Measurements from ENCODE around the gene DNAJC25. TPM values are rescaled to one million over a fixed set of nuclear protein-coding genes. Genes with fewer than 3 reads are reported as not detected.

Gene DNAJC25
- total and polyA plus RNA-seq, 2 experiments from 2014 or later: 8.4 to 8.9 TPM

DNA sequence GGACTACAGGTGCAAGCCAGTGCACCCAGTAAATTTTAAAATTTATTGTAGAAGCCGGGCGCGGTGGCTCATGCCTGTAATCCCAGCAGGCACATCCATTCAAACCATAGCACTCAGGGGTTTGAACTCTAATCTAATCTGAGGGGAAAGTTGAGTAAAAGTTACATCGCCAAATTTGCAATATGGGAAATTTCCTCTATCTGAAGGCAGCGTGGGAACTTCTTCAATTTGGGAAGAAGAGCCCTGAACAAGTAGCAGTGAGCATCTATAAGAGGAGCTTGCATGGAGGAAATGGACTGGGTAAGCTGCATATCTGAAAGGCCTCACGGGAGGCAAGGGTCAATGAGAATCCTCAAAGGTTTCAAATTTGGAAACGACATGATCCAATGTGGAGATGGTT lies 2.7 kb upstream of the DNAJC25 start:
- H2AFZ ChIP-seq: no peak overlapping the region

More for the DNA sequence above, 2.7 kb upstream of the DNAJC25 start:
- ATAC-seq (no peak), DNase-seq (ENCODE audit: low spot score) (no peak)
- H3K4me1 ChIP-seq (ENCODE audit: insufficient read depth): peaks cover 8% of the 10 kb centered on the region
- no peak overlapping the region for H3K27ac Mint-ChIP-seq
- H3K4me2 ChIP-seq: no peak overlapping the region
- H3K4me3 ChIP-seq: no peak overlapping the region
- TF ChIP-seq JUNB (IDR thresholded peaks at IDR 0.05; ENCODE audit: unreplicated experiment) (no peak), STAT1 (IDR thresholded peaks at IDR 0.05; ENCODE audit: unreplicated experiment) (no peak), NANOG (IDR thresholded peaks at IDR 0.05; ENCODE audit: borderline replicate concordance) (no peak), ZNF114 (CRISPR knock-in tag; IDR thresholded peaks at IDR 0.05) (no peak), EZH2 (IDR thresholded peaks at IDR 0.05; ENCODE audit: low read depth, unreplicated experiment) (no peak), REST (IDR thresholded peaks at IDR 0.05; ENCODE audit: unreplicated experiment) (no peak), CREB1 (CRISPR knock-in tag; IDR thresholded peaks at IDR 0.05; ENCODE audit: low read depth) (no peak), ZNF331 (CRISPR knock-in tag; IDR thresholded peaks at IDR 0.05; ENCODE audit: low read depth) (no peak), EZH2phosphoT487 (IDR thresholded peaks at IDR 0.05; ENCODE audit: unreplicated experiment) (no peak), POLR2AphosphoS5 (IDR thresholded peaks at IDR 0.05; ENCODE audit: low read depth) (no peak)
- TF ChIP-seq, protein P1, sequence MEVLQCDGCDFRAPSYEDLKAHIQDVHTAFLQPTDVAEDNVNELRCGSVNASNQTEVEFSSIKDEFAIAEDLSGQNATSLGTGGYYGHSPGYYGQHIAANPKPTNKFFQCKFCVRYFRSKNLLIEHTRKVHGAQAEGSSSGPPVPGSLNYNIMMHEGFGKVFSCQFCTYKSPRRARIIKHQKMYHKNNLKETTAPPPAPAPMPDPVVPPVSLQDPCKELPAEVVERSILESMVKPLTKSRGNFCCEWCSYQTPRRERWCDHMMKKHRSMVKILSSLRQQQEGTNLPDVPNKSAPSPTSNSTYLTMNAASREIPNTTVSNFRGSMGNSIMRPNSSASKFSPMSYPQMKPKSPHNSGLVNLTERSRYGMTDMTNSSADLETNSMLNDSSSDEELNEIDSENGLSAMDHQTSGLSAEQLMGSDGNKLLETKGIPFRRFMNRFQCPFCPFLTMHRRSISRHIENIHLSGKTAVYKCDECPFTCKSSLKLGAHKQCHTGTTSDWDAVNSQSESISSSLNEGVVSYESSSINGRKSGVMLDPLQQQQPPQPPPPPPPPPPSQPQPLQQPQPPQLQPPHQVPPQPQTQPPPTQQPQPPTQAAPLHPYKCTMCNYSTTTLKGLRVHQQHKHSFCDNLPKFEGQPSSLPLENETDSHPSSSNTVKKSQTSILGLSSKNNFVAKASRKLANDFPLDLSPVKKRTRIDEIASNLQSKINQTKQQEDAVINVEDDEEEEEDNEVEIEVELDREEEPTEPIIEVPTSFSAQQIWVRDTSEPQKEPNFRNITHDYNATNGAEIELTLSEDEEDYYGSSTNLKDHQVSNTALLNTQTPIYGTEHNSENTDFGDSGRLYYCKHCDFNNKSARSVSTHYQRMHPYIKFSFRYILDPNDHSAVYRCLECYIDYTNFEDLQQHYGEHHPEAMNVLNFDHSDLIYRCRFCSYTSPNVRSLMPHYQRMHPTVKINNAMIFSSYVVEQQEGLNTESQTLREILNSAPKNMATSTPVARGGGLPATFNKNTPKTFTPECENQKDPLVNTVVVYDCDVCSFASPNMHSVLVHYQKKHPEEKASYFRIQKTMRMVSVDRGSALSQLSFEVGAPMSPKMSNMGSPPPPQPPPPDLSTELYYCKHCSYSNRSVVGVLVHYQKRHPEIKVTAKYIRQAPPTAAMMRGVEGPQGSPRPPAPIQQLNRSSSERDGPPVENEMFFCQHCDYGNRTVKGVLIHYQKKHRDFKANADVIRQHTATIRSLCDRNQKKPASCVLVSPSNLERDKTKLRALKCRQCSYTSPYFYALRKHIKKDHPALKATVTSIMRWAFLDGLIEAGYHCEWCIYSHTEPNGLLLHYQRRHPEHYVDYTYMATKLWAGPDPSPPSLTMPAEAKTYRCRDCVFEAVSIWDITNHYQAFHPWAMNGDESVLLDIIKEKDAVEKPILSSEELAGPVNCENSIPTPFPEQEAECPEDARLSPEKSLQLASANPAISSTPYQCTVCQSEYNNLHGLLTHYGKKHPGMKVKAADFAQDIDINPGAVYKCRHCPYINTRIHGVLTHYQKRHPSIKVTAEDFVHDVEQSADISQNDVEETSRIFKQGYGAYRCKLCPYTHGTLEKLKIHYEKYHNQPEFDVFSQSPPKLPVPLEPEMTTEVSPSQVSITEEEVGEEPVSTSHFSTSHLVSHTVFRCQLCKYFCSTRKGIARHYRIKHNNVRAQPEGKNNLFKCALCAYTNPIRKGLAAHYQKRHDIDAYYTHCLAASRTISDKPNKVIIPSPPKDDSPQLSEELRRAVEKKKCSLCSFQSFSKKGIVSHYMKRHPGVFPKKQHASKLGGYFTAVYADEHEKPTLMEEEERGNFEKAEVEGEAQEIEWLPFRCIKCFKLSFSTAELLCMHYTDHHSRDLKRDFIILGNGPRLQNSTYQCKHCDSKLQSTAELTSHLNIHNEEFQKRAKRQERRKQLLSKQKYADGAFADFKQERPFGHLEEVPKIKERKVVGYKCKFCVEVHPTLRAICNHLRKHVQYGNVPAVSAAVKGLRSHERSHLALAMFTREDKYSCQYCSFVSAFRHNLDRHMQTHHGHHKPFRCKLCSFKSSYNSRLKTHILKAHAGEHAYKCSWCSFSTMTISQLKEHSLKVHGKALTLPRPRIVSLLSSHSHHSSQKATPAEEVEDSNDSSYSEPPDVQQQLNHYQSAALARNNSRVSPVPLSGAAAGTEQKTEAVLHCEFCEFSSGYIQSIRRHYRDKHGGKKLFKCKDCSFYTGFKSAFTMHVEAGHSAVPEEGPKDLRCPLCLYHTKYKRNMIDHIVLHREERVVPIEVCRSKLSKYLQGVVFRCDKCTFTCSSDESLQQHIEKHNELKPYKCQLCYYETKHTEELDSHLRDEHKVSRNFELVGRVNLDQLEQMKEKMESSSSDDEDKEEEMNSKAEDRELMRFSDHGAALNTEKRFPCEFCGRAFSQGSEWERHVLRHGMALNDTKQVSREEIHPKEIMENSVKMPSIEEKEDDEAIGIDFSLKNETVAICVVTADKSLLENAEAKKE (CRISPR knock-in tag; IDR thresholded peaks at IDR 0.05): no peak
- TF ChIP-seq, protein P2, sequence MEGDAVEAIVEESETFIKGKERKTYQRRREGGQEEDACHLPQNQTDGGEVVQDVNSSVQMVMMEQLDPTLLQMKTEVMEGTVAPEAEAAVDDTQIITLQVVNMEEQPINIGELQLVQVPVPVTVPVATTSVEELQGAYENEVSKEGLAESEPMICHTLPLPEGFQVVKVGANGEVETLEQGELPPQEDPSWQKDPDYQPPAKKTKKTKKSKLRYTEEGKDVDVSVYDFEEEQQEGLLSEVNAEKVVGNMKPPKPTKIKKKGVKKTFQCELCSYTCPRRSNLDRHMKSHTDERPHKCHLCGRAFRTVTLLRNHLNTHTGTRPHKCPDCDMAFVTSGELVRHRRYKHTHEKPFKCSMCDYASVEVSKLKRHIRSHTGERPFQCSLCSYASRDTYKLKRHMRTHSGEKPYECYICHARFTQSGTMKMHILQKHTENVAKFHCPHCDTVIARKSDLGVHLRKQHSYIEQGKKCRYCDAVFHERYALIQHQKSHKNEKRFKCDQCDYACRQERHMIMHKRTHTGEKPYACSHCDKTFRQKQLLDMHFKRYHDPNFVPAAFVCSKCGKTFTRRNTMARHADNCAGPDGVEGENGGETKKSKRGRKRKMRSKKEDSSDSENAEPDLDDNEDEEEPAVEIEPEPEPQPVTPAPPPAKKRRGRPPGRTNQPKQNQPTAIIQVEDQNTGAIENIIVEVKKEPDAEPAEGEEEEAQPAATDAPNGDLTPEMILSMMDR (conservative IDR thresholded peaks at IDR 0.05; ENCODE audit: low read depth in 2 of 2): no peak
- TF ChIP-seq, protein P3, sequence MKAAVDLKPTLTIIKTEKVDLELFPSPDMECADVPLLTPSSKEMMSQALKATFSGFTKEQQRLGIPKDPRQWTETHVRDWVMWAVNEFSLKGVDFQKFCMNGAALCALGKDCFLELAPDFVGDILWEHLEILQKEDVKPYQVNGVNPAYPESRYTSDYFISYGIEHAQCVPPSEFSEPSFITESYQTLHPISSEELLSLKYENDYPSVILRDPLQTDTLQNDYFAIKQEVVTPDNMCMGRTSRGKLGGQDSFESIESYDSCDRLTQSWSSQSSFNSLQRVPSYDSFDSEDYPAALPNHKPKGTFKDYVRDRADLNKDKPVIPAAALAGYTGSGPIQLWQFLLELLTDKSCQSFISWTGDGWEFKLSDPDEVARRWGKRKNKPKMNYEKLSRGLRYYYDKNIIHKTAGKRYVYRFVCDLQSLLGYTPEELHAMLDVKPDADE (IDR thresholded peaks at IDR 0.05): no peak
- H4K20me1 ChIP-seq (replicated peaks; ENCODE audit: insufficient read depth): 0 out of 2 replicates have a peak, but pooled peaks cover under 1% of the 10 kb centered on the region
- no peaks in the 10 kb centered on the region for H3K36me3 ChIP-seq (ENCODE audit: insufficient read depth)
- no peak overlapping the region for H3K27ac ChIP-seq (ENCODE audit: low read depth)
- H3K36me3 Mint-ChIP-seq (ENCODE audit: low read depth): no peaks in the 10 kb centered on the region
- no peaks in the 10 kb centered on the region for H3K9me2 ChIP-seq (ENCODE audit: insufficient read depth)
- H3K4me3 Mint-ChIP-seq: no peak overlapping the region
- peaks cover 26% of the 10 kb centered on the region for H3K4me1 Mint-ChIP-seq
- H3K27me3 ChIP-seq (ENCODE audit: insufficient read depth): no peaks in the 10 kb centered on the region
- H3F3A ChIP-seq (replicated peaks; ENCODE audit: low read depth): no peaks in the 10 kb centered on the region
- no peaks in the 10 kb centered on the region for H3K9me3 Mint-ChIP-seq
- peaks cover 4% of the 10 kb centered on the region for H3K27me3 Mint-ChIP-seq (ENCODE audit: insufficient read depth, low read depth, poor library complexity)
- peaks cover 19% of the 10 kb centered on the region for H3K79me2 ChIP-seq (replicated peaks; ENCODE audit: insufficient read depth)

Measured in GM23338 (cell line).